ENCODE measurements around the gene NLRP12.

- TF ChIP-seq REST (IDR thresholded peaks at IDR 0.05) = no peak
- no peak for TF ChIP-seq ZFP36 (IDR thresholded peaks at IDR 0.05; ENCODE audit: borderline replicate concordance, partially characterized antibody)
- no peak for TF ChIP-seq BCL3 (IDR thresholded peaks at IDR 0.05)
- no peak for TF ChIP-seq ATOH8 (CRISPR knock-in tag; IDR thresholded peaks at IDR 0.05; ENCODE audit: low read depth)
- TF ChIP-seq FOSL2 (IDR thresholded peaks at IDR 0.05) = no peak
- TF ChIP-seq FOSL2 (CRISPR knock-in tag; IDR thresholded peaks at IDR 0.05) = no peak
Observed at GRCh38 chr19:53849237-53849676, 25.1 kb upstream of the NLRP12 start.
